Measurements from ENCODE around the gene SHROOM3.

The SHROOM3 gene

DNA sequence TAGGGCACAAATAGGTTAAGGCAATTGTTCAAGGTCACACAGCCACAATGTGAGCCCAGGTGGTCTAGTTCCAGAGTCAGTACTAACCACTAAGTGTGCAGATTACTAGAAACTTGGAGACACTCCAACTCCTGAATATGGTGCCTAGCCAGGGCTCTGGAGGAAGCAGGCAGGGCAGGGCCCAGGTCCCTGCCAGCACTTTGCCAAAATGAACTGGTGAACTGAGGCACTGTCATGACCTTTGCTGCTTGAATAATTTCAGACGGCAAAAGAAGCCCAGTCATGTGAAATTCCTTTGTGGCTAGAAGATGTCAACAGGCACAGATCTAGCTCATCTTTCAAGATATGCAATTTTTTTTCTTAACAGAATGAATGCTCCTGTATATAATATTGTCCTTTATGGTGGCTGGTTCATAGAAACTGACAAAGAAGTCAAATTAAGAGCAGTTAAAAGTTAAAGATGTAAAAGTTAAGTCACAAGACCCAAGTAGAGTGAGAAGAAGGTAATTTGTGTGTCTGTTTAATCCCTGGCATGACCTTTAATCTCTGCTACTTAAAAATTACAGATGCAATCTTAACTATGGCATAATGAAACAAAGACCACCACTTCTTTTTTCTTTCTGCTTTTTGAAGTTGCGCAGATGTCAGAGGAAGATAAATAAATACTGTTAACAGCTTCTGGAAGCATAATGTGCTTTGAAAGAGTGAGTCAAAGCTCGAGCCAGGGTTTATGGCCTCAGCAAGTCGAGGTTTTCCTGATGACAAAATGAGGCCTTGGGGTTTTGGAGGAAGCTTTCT, 54.1 kb downstream of the SHROOM3 start:
- no peaks in the 10 kb centered on the region; the same call in 1 of the 2 replicates for H3K27me3 ChIP-seq (replicated peaks; ENCODE audit: control insufficient read depth, insufficient read depth, low read length)
- DNase-seq (ENCODE audit: extremely low read depth, insufficient read length) = no peak
- no peak overlapping the region for H3K4me3 ChIP-seq (replicated peaks; ENCODE audit: low read depth, low read length)
- no peaks in the 10 kb centered on the region for H3K36me3 ChIP-seq (ENCODE audit: control insufficient read depth, insufficient read depth, low read length)
- no peak for TF ChIP-seq CTCF (IDR thresholded peaks at IDR 0.05; ENCODE audit: insufficient read depth, low read length, poor library complexity, severe bottlenecking)

DNA sequence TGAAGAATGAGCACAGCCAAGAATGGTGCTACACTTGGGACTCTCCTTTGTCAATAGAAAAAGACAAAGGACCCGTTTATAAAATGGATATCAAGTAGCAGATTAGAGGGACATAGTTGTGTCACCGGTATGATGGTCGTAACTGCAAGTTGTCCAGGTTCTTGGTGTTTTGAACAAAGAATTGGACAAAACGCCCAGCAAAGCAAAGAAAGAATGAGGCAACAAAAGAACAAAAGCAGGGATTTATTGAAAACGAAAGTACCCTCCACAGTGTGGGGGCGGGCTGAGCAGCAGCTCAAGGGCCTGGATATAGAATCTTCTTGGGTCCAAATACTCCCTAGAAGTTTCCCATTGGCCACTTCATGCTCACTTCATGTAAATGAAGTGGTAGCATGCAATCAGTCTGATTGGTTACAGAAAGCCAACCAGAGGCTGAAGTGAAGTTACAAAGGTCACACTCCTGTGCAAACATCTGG, 54.7 kb downstream of the SHROOM3 start:
- DNase-seq (ENCODE audit: extremely low read depth, insufficient read length) = no peak
- no peaks in the 10 kb centered on the region; the same call in 1 of the 2 replicates for H3K27me3 ChIP-seq (replicated peaks; ENCODE audit: control insufficient read depth, insufficient read depth, low read length)
- no peak for TF ChIP-seq CTCF (IDR thresholded peaks at IDR 0.05; ENCODE audit: insufficient read depth, low read length, poor library complexity, severe bottlenecking)
- H3K4me3 ChIP-seq (replicated peaks; ENCODE audit: low read depth, low read length) = no peak overlapping the region
- H3K36me3 ChIP-seq (ENCODE audit: control insufficient read depth, insufficient read depth, low read length) = no peaks in the 10 kb centered on the region

DNA sequence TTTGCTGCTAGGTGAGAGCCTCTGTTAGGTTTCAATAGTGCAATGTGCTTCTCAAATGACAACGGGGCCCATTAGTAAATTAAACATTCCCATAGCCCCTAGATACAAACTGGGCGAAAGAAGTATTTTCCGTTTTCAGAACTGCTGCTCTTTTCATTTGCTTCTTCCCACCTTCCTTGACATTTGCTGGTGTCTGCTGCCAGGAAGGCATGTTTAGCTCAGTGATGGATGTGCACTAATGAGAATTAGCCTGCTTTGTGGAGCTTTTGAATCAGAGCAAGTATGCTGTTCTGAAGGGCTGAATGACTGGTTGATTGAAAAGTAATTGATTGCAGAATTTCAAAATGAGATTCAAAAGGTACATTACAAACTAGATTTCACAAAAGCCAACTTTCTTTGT, 57.0 kb downstream of the SHROOM3 start:
- Histone ChIP-seq H3K4me3 (replicated peaks; ENCODE audit: low read depth, low read length) (no peak overlapping the region), H3K27me3 (replicated peaks; ENCODE audit: control insufficient read depth, insufficient read depth, low read length) (no peaks in the 10 kb centered on the region), H3K36me3 (ENCODE audit: control insufficient read depth, insufficient read depth, low read length) (no peaks in the 10 kb centered on the region)
- no peak for TF ChIP-seq CTCF (IDR thresholded peaks at IDR 0.05; ENCODE audit: insufficient read depth, low read length, poor library complexity, severe bottlenecking)
- DNase-seq (ENCODE audit: extremely low read depth, insufficient read length) = no peak

- TF ChIP-seq CTCF (IDR thresholded peaks at IDR 0.05; ENCODE audit: insufficient read depth, low read length, poor library complexity, severe bottlenecking) = no peak
- Histone ChIP-seq H3K4me3 (replicated peaks; ENCODE audit: low read depth, low read length) (no peak overlapping the region), H3K27me3 (replicated peaks; ENCODE audit: control insufficient read depth, insufficient read depth, low read length) (no peaks in the 10 kb centered on the region), H3K36me3 (ENCODE audit: control insufficient read depth, insufficient read depth, low read length) (no peaks in the 10 kb centered on the region)
- DNase-seq (ENCODE audit: extremely low read depth, insufficient read length) = no peak
Measured at GRCh38 chr4:76494243-76494642, 59.2 kb downstream of the SHROOM3 start.

DNA sequence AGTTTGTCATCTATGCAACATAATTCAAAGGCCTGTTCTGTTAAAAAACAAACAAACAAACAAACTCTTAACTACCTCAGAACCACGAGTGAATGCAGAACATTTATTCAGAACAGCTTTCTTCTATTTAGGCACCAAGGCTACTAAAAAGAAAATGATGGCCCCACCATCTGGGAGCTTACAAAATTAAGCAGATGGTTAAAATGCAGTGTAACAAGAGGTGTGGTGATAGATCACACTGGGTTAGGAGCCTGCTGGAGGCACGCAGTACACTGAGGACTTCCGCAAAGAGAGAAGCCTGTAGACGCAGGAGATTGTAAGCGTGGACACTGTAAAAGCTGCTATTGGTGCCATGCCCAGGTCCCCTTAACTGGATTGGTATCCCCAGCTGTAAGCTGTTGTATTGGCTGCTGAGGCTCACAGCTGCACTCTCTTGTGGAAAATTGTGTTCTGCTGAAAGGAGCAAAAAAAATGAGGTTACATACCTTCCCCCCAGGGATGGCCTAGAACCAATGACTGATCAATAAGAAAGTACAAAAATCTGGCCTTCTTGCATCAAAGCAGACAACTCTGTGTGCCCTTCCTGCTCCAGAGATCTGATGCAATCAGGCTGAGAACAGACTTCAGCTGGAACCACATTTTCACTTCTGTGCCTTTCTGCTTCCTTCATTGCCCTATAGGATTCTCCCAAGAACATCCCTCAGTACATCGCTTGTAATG, 60.0 kb downstream of the SHROOM3 start:
- no peak for TF ChIP-seq CTCF (IDR thresholded peaks at IDR 0.05; ENCODE audit: insufficient read depth, low read length, poor library complexity, severe bottlenecking)
- Histone ChIP-seq H3K27me3 (replicated peaks; ENCODE audit: control insufficient read depth, insufficient read depth, low read length) (no peaks in the 10 kb centered on the region), H3K4me3 (replicated peaks; ENCODE audit: low read depth, low read length) (no peak overlapping the region), H3K36me3 (ENCODE audit: control insufficient read depth, insufficient read depth, low read length) (no peaks in the 10 kb centered on the region)
- no peak for DNase-seq (ENCODE audit: extremely low read depth, insufficient read length)

Data from GM06990 (cell line).